Activated naive CD8-positive, alpha-beta T cell treated with anti-CD3 and anti-CD28 coated beads, Interleukin-2, amount 10 ng/mL, durations not matched to agents 7 days and 5 days (primary cell): ENCODE measurements around the gene USHBP1. TPM values are rescaled to one million over a fixed set of nuclear protein-coding genes. Genes with fewer than 3 reads are reported as not detected.
A peak's percentile ranks its signal among the peaks of the same experiment; 100 is the strongest.

ENCODE experiments used
- ATAC-seq: fragments of 150-1000 bp; cut with Tn5 transposase; one replicate; pipeline ENCODE4 v1.10.0; 2021; ENCODE audit warnings: low read depth, moderate library complexity
- POLR2A ChIA-PET: fragments of 350-600 bp; sonication (Branson Sonifier 250); formaldehyde crosslinking; loops from one replicate; lab custom pipeline; 2021; ENCODE audit warnings: antibody characterized with exemption; lab: Charles Lee
- DNase-seq: peaks from one replicate; pipeline ENCODE4 v3.0.0; 2021
- H3K27ac Mint-ChIP-seq: one replicate; pipeline ENCODE4 v1.8.0; 2022; ENCODE audit warnings: mild to moderate bottlenecking, mixed read lengths
- H3K27me3 Mint-ChIP-seq: one replicate; pipeline ENCODE4 v1.8.0; 2022; ENCODE audit warnings: mild to moderate bottlenecking, moderate library complexity, mixed read lengths
- H3K36me3 Mint-ChIP-seq: one replicate; pipeline ENCODE4 v1.8.0; 2021; ENCODE audit warnings: mild to moderate bottlenecking, mixed read lengths
- H3K4me1 Mint-ChIP-seq: one replicate; pipeline ENCODE4 v1.8.0; 2021; ENCODE audit warnings: mixed read lengths
- H3K4me3 Mint-ChIP-seq: one replicate; pipeline ENCODE4 v1.8.0; 2022; ENCODE audit warnings: mild to moderate bottlenecking, moderate library complexity, mixed read lengths
- H3K9me3 Mint-ChIP-seq: one replicate; pipeline ENCODE4 v1.8.0; 2021; ENCODE audit warnings: mixed read lengths
- total RNA-seq, 2 experiments: library from RNA; stranded (reverse); gene quantifications; one replicate each; pipeline ENCODE4 v1.2.3, GENCODE V29; 2021

Gene USHBP1
- total RNA-seq, 2 experiments from 2014 or later: not detected

DNA sequence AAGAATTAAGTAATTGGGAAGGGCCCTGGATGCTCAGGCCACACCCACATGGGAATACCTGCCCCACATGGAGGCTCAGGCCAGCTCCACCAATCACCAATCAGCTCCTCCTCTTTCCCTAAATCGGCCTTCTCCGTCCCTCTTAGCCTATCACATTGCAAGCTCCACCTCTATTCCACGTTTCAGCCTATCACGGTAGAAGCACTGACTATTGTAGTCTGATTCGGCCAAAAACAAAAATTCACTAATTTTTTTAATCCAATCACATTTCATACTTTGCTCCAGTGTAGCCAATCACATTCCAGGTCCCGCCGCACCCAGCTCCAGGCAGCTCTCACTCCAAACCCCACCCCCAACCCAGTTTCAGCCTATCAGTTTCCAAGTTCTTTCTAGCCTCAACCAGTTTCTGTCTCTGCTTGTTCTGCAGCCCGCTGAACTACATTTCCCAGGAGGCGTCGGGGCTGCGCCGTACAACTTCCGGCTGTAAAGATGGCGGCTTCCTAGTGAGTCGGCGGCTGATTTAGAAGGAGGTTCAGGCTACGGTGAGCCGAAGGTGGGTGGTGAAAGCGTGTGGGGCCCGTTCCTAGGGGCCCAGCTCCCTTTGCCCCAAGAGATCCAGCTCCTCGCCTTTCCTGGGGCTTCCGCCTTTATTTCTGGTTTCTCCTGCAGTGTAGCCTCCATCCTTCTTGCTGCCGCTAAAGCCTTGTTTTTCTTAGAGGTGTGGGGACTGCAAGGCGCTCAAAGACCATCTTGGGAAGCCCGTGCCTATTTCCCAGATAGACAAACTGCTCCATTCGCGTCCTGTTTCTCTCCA is 2.6 kb upstream of the USHBP1 start, which contains the start of gene BABAM1:
TSS of gene BABAM1 (plus strand) at position 469 of the 814 bp plus-strand sequence. CDS start 1,364 bp downstream, outside the sequence.
- POLR2A ChIA-PET: interaction anchor here (0.6 to 1.4 kb wide), 11 partner anchors 8 to 425 kb away, joined by 3 to 4 read pairs (median 3); partner anchors contain the start of genes DDA1 and USE1
- no peaks in the 10 kb centered on the region for H3K27me3 Mint-ChIP-seq
- DNase-seq (peak; percentile 84), ATAC-seq (peak; percentile 96)
- H3K27ac Mint-ChIP-seq: peak within 1 kb of the TSS; percentile 72
- H3K9me3 Mint-ChIP-seq: no peaks in the 10 kb centered on the region
- peak within 1 kb of the TSS; percentile 89 for H3K4me3 Mint-ChIP-seq
- peaks cover 11% of the 10 kb centered on the region for H3K36me3 Mint-ChIP-seq
- H3K4me1 Mint-ChIP-seq: peaks cover 20% of the 10 kb centered on the region

DNA sequence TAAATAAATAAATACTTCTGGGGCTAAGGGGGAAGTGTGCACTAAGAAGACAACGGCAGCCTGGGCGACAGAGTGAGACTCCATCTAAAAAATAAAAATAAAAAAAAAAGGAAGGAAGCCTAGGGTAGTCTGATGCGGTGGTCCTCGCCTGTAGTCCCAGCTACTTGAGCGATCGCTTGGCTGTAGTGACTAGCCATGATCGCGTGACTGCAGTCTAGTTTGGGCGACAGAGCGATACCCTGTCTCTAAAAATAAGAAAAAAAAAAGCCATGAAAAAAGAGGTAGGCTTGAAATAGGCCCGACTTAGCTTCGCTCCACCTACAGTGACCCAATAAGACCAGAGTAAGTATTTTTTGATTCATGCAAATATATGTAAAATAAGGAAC is 2.0 kb upstream of the USHBP1 start:
- H3K27me3 Mint-ChIP-seq: no peaks in the 10 kb centered on the region
- ATAC-seq (no peak), DNase-seq (no peak)
- no peaks in the 10 kb centered on the region for H3K9me3 Mint-ChIP-seq
- peak overlapping the region; percentile 89 for H3K4me3 Mint-ChIP-seq
- POLR2A ChIA-PET: interaction anchor here (0.6 to 1.4 kb wide), 8 partner anchors 9 to 424 kb away, joined by 3 to 4 read pairs (median 4); partner anchors contain the start of genes DDA1 and USE1
- peak overlapping the region; percentile 72 for H3K27ac Mint-ChIP-seq
- peaks cover 7% of the 10 kb centered on the region for H3K36me3 Mint-ChIP-seq
- H3K4me1 Mint-ChIP-seq: peaks cover 20% of the 10 kb centered on the region

DNA sequence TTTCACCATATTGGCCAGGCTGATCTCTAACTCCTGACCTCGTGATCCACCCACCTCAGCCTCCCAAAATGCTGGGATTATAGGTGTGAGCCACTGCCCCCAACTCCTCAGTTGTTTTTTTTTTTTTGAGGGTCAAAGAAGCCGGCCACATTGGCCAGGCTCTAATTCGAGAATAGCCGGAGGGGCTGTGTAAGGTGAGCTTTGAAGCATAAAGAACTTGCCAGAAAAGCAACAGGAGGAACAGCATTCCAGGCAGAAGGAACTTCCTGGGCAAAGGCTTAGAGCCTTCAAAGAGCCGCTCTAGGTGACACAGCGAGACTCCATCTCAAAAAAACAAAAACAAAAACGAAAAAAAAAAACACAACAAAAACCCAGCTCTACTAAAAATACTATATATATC is 1.5 kb upstream of the USHBP1 start:
- ATAC-seq: no peak
- H3K27me3 Mint-ChIP-seq: no peaks in the 10 kb centered on the region
- no peaks in the 10 kb centered on the region for H3K9me3 Mint-ChIP-seq
- no peak for DNase-seq
- POLR2A ChIA-PET: interaction anchor here (1.4 kb wide), 1 partner anchor 43 kb away, joined by 4 read pairs; the partner anchor contains the start of gene DDA1
- H3K4me3 Mint-ChIP-seq: no peak overlapping the region
- no peak overlapping the region for H3K27ac Mint-ChIP-seq
- H3K36me3 Mint-ChIP-seq: peaks cover 3% of the 10 kb centered on the region
- peaks cover 20% of the 10 kb centered on the region for H3K4me1 Mint-ChIP-seq

DNA sequence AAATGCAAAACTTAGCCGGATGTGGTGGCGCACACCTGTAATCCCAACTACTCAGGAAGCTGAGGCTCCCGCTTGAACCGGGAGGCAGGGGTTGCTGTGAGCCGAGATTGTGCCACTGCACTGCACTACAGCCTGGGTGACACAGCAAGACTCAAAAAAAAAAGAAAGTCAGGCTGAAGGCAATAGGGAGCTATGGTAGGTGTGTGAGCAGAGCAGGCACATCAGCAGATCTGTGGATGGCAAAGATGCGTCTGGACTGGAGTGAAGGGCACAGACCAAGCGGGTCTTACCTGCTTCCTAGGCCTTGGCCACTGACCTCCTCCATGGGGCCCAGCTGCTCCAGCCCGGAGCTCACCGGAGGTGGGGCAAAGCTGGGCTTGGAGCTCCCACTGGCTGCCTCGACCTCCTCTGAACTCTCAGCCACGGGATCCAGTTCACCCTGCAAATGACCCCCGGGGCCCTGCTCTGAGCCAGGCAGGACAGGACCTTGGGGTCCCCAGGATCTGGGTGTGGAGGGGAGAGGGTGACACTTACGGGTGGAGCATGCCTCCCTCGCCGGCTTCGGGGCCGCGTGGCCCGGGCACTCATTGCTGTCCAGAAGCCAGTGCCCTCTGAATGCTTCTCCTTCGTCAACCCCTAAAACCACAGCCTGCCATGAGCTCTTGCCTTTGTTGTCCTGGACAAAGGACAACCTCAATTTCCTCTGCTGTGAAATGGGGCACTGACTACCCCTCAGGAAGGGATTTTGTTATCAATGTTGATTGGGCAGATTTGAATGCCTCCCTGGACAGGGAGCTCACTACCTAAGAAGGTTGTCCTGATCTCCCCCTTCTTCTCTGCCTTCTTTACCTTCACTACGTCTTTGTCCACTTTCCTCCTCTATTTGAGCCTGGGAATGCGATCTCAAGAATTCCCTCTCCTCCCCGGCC is 569 bp downstream of the USHBP1 start:
- no peaks in the 10 kb centered on the region for H3K9me3 Mint-ChIP-seq
- ATAC-seq (no peak), DNase-seq (no peak)
- peak overlapping the region; percentile 9 for H3K27ac Mint-ChIP-seq
- H3K27me3 Mint-ChIP-seq: no peaks in the 10 kb centered on the region
- H3K4me3 Mint-ChIP-seq: no peak overlapping the region
- POLR2A ChIA-PET: interaction anchor here (1.1 to 1.4 kb wide), 2 partner anchors 16 to 29 kb away, joined by 3 read pairs; no protein-coding TSS in a partner anchor
- no peaks in the 10 kb centered on the region for H3K36me3 Mint-ChIP-seq
- H3K4me1 Mint-ChIP-seq: peaks cover 24% of the 10 kb centered on the region

DNA sequence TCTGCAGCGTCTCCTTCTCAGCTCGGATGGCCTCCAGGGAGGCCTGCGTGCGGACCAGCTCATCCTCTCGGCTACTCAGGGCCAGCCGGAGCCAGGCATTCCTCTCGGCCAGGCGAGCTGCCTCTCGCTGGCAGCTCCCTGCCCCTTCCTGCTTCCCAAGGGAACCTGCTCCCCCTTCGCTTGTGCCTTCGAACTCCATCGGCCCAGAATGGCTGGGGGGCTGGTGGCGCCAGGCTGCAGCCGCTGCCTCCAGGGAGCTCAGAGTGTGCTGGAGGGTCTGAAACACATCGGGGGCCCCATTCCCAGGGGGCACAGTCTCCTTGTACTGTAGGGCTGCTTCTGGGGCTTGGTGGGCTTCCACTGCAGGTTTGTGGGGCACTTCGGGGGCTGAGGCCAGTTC is 2.0 kb downstream of the USHBP1 start:
- no peak for ATAC-seq
- Mint-ChIP-seq H3K27ac (no peak overlapping the region), H3K36me3 (no peaks in the 10 kb centered on the region), H3K27me3 (no peaks in the 10 kb centered on the region), H3K4me1 (peaks cover 17% of the 10 kb centered on the region), H3K9me3 (no peaks in the 10 kb centered on the region), H3K4me3 (no peak overlapping the region)
- DNase-seq: no peak
- POLR2A ChIA-PET: no interaction called here

DNA sequence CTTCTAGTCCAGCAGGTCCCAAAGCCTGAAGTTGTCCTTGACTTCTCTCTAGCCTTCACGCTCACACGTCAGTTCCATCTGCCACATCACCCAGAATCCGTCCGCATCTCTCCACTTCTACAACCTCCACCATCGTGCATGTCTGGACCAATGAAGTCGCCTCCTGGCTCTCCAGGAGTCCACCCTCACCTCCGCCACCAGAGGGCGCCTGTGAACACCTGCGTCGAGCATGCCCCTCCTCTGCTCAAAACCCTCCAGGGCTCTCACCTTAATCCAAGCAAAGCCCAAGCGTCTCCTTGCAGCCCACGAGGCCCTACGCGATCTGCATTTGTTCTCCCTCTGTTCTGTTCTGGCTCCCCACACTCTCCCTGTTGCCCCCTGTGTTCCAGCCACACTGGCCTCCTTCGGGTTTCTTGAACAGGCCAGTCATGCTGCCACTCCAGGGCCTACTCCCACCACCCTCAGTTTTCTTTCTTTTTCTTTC is 3.7 kb downstream of the USHBP1 start:
- H3K4me3 Mint-ChIP-seq: no peak overlapping the region
- H3K27ac Mint-ChIP-seq: no peak overlapping the region
- peak; percentile 98 for ATAC-seq
- H3K27me3 Mint-ChIP-seq: no peaks in the 10 kb centered on the region
- H3K9me3 Mint-ChIP-seq: no peaks in the 10 kb centered on the region
- POLR2A ChIA-PET: interaction anchor here (1.4 to 1.8 kb wide), 2 partner anchors 25 to 34 kb away, joined by 3 to 8 read pairs; partner anchors contain the start of gene OCEL1
- H3K4me1 Mint-ChIP-seq: peaks cover 11% of the 10 kb centered on the region
- H3K36me3 Mint-ChIP-seq: no peaks in the 10 kb centered on the region
- peak; percentile 91 for DNase-seq

DNA sequence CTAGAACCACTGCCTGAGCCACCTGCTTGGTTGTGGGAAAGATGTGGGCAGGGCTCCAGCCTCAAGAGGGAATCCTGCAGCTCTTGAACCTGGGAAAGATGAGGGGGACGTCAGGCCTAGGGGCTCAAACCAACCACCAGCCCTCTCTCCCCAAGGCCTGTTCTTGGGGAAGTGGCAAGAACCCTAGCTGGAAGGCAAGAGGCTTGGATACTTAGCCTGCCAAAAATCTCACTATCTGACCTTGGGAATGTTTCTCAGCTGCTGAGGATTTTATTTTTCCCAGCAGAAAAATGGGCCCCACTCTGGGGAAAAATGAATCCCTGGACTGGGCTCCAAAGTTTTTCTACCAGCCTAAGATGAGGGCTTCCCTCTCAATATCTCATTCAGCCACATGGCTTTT is 4.6 kb downstream of the USHBP1 start:
- no peak overlapping the region for H3K27ac Mint-ChIP-seq
- H3K27me3 Mint-ChIP-seq: no peaks in the 10 kb centered on the region
- no peaks in the 10 kb centered on the region for H3K36me3 Mint-ChIP-seq
- H3K9me3 Mint-ChIP-seq: no peaks in the 10 kb centered on the region
- H3K4me1 Mint-ChIP-seq: peaks cover 10% of the 10 kb centered on the region
- POLR2A ChIA-PET: interaction anchor here (1.4 to 1.8 kb wide), 3 partner anchors 19 to 34 kb away, joined by 3 to 8 read pairs (median 4); partner anchors contain the start of gene OCEL1
- ATAC-seq (no peak), DNase-seq (no peak)
- H3K4me3 Mint-ChIP-seq: no peak overlapping the region

DNA sequence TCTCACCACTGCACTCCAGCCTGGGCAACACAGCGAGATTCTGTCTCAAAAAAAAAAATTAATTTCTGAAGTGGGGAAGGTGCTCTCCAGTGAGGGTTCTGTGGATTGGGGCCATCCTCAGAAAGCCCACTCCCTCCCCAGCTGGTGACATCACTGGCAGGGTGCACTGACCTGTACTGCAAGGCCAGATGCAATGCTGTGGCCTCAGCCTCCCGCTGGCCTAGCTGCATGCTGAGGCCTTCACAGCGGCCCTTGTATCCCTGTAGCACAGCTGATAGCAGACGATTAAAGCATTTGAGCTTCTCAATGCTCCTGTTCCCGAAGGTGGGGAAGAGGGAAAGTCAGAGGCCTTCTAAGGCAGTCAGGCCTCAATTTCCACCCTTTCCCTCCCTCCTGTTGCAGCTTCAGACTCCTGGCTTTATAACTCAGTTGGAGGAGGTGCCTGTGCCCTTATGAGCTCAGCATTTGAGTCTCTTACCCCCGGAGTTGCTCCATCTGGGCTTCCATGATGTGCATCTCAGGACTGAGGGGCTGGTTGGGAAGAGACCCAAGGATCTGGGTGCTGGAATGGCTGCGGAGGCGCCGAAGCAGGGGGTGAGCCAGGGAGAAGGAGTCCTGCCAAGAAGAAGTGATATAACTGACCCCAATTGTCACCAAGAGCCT is 5.3 kb downstream of the USHBP1 start:
- POLR2A ChIA-PET: interaction anchor here (0.8 to 1.5 kb wide), 3 partner anchors 9 to 31 kb away, joined by 3 to 4 read pairs (median 3); no protein-coding TSS in a partner anchor
- no peak for ATAC-seq
- DNase-seq: no peak
- Mint-ChIP-seq H3K9me3 (no peaks in the 10 kb centered on the region), H3K4me1 (peaks cover 5% of the 10 kb centered on the region), H3K27me3 (no peaks in the 10 kb centered on the region), H3K36me3 (no peaks in the 10 kb centered on the region), H3K27ac (no peak overlapping the region), H3K4me3 (no peak overlapping the region)

DNA sequence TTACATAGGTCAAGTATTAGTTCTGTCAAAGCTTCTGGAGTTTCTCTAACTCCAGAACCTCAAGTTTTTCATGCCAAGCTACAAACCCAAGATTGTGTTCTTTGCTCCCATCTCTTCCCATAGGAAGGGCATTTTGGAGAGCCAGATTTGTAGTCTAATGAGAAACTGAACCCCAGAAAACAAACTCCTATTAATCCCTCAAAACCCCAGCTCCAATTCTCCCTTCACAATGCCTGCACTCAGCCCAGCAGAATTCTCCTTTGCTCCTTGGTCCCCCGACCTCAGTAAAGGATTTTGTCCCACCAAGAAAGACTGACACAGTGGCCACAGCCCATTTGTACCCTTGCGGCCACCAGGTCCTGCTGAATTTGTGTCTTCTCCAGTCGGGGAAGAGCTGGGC is 8.4 kb downstream of the USHBP1 start:
- peaks cover 5% of the 10 kb centered on the region for H3K4me1 Mint-ChIP-seq
- H3K9me3 Mint-ChIP-seq: no peaks in the 10 kb centered on the region
- POLR2A ChIA-PET: no interaction called here

DNA sequence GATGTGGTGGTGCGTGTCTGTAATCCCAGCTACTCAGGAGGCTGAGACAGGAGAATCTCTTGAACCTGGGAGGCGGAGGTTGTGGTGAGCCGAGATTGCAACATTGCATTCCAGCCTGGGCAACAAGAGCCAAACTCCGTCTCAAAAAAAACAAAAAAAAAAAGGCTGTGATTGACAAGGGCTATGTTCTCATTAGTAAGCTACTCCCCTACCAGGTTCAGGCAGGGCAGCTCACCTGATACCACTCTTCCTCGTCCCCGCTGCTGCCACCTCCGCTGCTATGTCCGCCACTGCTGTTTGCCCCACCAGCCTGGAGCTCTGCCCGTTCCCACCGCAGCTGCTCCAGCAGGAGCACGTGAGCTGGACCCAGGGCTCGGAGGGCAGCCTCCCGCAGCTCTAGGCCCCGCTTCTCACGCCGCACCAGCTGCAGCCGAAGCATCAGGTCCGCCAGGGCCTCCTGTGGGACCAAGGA is 9.4 kb downstream of the USHBP1 start:
- no peak overlapping the region for H3K4me3 Mint-ChIP-seq
- H3K27me3 Mint-ChIP-seq: no peaks in the 10 kb centered on the region
- no peak overlapping the region for H3K27ac Mint-ChIP-seq
- DNase-seq (no peak), ATAC-seq (no peak)
- POLR2A ChIA-PET: no interaction called here
- no peaks in the 10 kb centered on the region for H3K9me3 Mint-ChIP-seq
- H3K36me3 Mint-ChIP-seq: no peaks in the 10 kb centered on the region
- H3K4me1 Mint-ChIP-seq: no peaks in the 10 kb centered on the region

More for the DNA sequence above, 8.4 kb downstream of the USHBP1 start:
- Mint-ChIP-seq H3K36me3 (no peaks in the 10 kb centered on the region), H3K27ac (no peak overlapping the region), H3K4me3 (no peak overlapping the region), H3K27me3 (no peaks in the 10 kb centered on the region)
- ATAC-seq: no peak
- no peak for DNase-seq

DNA sequence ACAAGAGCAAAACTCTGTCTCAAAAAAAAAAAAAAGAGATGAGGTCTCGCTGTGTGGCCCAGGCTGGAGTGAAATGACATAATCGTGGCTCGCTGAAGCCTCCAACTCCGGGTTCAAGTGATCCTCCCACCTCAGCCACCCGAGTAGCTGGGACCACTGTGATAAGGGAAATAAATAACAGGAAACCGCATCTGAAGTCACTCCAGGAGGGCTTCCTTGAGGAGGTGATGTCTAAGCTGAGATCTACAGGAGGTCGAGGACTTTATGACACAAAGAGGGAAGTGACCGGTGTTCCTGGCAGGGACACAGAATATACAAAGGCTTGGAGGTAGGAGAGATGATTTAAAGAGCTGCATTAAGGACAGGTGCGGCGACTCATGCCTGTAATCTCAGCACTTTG is 9.9 kb downstream of the USHBP1 start:
- Mint-ChIP-seq H3K27ac (no peak overlapping the region), H3K4me3 (no peak overlapping the region), H3K9me3 (no peaks in the 10 kb centered on the region), H3K36me3 (no peaks in the 10 kb centered on the region), H3K4me1 (no peaks in the 10 kb centered on the region), H3K27me3 (no peaks in the 10 kb centered on the region)
- ATAC-seq (no peak), DNase-seq (no peak)
- POLR2A ChIA-PET: interaction anchor here (0.6 kb wide), 1 partner anchor 69 kb away, joined by 4 read pairs; no protein-coding TSS in a partner anchor

DNA sequence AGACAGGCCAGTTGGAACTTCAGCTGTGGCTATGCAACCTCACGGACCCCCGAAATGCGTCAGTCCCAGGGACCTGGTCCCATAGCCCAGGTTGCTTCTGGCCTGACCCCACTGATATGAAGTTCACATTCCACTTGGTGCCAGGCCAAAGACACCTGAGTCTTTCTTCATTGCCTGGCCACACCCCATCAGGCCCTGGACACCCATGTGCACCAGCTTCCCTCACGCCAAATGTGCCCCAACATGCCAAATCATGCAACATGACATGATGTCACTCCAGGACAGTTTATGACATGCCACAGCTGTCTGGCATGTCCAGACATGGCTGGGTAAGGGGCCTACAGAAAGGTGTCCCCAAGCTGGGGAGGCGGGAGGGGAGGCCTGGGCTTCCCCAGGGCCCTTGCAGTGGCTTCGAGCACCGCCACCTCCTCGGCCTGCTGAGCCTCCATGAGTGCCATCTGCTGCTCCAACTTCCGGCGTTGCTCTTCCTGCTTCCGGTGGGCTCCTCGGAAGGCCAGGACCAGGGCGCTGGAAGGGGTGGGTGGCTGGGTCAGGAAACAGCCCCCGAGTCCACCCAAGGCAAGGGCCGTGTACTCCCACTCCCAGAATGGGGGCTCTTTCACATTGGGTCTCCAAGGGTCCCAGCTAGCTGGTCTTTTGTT is 14.5 kb downstream of the USHBP1 start:
- no peaks in the 10 kb centered on the region for H3K9me3 Mint-ChIP-seq
- POLR2A ChIA-PET: no interaction called here
- H3K4me3 Mint-ChIP-seq: no peak overlapping the region
- H3K27ac Mint-ChIP-seq: no peak overlapping the region
- H3K4me1 Mint-ChIP-seq: peaks cover 3% of the 10 kb centered on the region
- peaks cover 12% of the 10 kb centered on the region for H3K27me3 Mint-ChIP-seq
- DNase-seq (no peak), ATAC-seq (no peak)
- no peaks in the 10 kb centered on the region for H3K36me3 Mint-ChIP-seq
